Neural cell (in vitro differentiated cells): Measurements from ENCODE around the gene CFL1.
A peak's percentile ranks its signal among the peaks of the same experiment; 100 is the strongest.

Experiments
- CTCF ChIP-seq: fragments of 450-650 bp; IDR thresholded peaks from 2 replicates; pipeline ENCODE4 v1.5.1; 2014; ENCODE audit warnings: antibody characterized with exemption, mild to moderate bottlenecking, moderate library complexity; ENCODE audit not compliant: poor library complexity, severe bottlenecking
- EZH2 ChIP-seq: fragments of 200-600, 300-800 bp; shearing (Covaris generic), sonication (generic); IDR thresholded peaks from 2 replicates; pipeline ENCODE4 v1.6.1; 2014; ENCODE audit warnings: antibody characterized with exemption, low read length, borderline replicate concordance, mild to moderate bottlenecking; ENCODE audit not compliant: insufficient read depth, poor library complexity, severe bottlenecking
- POLR2AphosphoS5 ChIP-seq: IDR thresholded peaks from 2 replicates; pipeline ENCODE4 v1.6.1; 2012
- RAD21 ChIP-seq: fragments of 450-650 bp; conservative IDR thresholded peaks from 2 replicates; pipeline ENCODE4 v1.6.1; 2014; ENCODE audit warnings: antibody characterized with exemption, mild to moderate bottlenecking, moderate library complexity
- TAF1 ChIP-seq: IDR thresholded peaks from 2 replicates; pipeline ENCODE4 v1.6.1; 2012; ENCODE audit warnings: low read depth

- peak; percentile 55 for TF ChIP-seq CTCF
- TF ChIP-seq RAD21 = no peak
- TF ChIP-seq TAF1 = no peak
- no peak for TF ChIP-seq EZH2
- TF ChIP-seq POLR2AphosphoS5 = no peak
These were observed 6.8 kb downstream of the CFL1 start for GRCh38 chr11:65851083-65851579.
